HTERT RPE-1 (cell line): ENCODE data around the gene TM4SF18.

Experiments used
- in situ Hi-C: fragments of 300-500 bp; cut with MboI; formaldehyde crosslinking; loops from 4 replicates; pipeline ENCODE4 v1.14.3; 2020; ENCODE audit warnings: low sequenced_read_pairs

The TM4SF18 gene

GRCh38 chr3:149330609-149331331 is 2.7 kb downstream of the TM4SF18 start:
- in situ Hi-C loops = no loop called here

GRCh38 chr3:149327156-149327555 is 6.3 kb downstream of the TM4SF18 start:
- in situ Hi-C loops = no loop called here

- in situ Hi-C loops = no loop called here
Measured at GRCh38 chr3:149325581-149325980, 7.9 kb downstream of the TM4SF18 start.

GRCh38 chr3:149324332-149324731 is 9.1 kb downstream of the TM4SF18 start:
- in situ Hi-C loops = no loop called here

- in situ Hi-C loops = no loop called here
Measured at GRCh38 chr3:149321640-149322039, 11.8 kb downstream of the TM4SF18 start.

GRCh38 chr3:149321136-149321535 is 12.3 kb downstream of the TM4SF18 start:
- in situ Hi-C loops = no loop called here

GRCh38 chr3:149319750-149320149 is 13.7 kb downstream of the TM4SF18 start:
- in situ Hi-C loops = no loop called here

- in situ Hi-C loops = no loop called here
Measured at GRCh38 chr3:149317072-149317471, 16.4 kb downstream of the TM4SF18 start.

- in situ Hi-C loops = no loop called here
Measured at GRCh38 chr3:149316437-149316836, 17.0 kb downstream of the TM4SF18 start.

GRCh38 chr3:149315694-149316093 is 17.7 kb downstream of the TM4SF18 start:
- in situ Hi-C loops = no loop called here

GRCh38 chr3:149314807-149315578 is 18.4 kb downstream of the TM4SF18 start:
- in situ Hi-C loops = no loop called here

GRCh38 chr3:149313542-149313941 is 19.9 kb downstream of the TM4SF18 start:
- in situ Hi-C loops = no loop called here

GRCh38 chr3:149310796-149311534 is 22.5 kb downstream of the TM4SF18 start:
- in situ Hi-C loops = no loop called here

- in situ Hi-C loops = no loop called here
Measured at GRCh38 chr3:149307435-149307783, 26.0 kb downstream of the TM4SF18 start.

GRCh38 chr3:149306751-149307434 is 26.5 kb downstream of the TM4SF18 start:
- in situ Hi-C loops = no loop called here

- in situ Hi-C loops = no loop called here
Measured at GRCh38 chr3:149305376-149305775, 28.1 kb downstream of the TM4SF18 start.

GRCh38 chr3:149299938-149300801 is 33.3 kb downstream of the TM4SF18 start:
- in situ Hi-C loops = no loop called here

- in situ Hi-C loops = no loop called here
Measured at GRCh38 chr3:149296972-149297371, 36.5 kb downstream of the TM4SF18 start.

- in situ Hi-C loops = no loop called here
Measured at GRCh38 chr3:149292666-149293065, 40.8 kb downstream of the TM4SF18 start.

GRCh38 chr3:149291178-149291577 is 42.3 kb downstream of the TM4SF18 start:
- in situ Hi-C loops = no loop called here
